KMS-11 (cell line): ENCODE data around the gene RMDN2.
"Not testable (repeated sequence)": the region's sequence is repeated elsewhere in the genome, so short reads cannot be mapped to it uniquely, and the experiment has no call there.

Experiments used
- H2AFZ ChIP-seq: fragments of 200-600 bp; sonication (generic); 2 replicates; pipeline ENCODE4 v1.6.1; 2016; ENCODE audit warnings: antibody characterized with exemption, mixed run types, low read depth
- H3K27ac ChIP-seq: fragments of 200-600 bp; sonication (generic); 2 replicates; pipeline ENCODE4 v1.6.1; 2016; ENCODE audit warnings: mild to moderate bottlenecking, mixed run types
- H3K27me3 ChIP-seq: fragments of 200-600 bp; sonication (generic); 2 replicates; pipeline ENCODE4 v1.6.1; 2017; ENCODE audit warnings: mild to moderate bottlenecking, low read depth, mixed run types, moderate library complexity; ENCODE audit not compliant: insufficient read depth
- H3K36me3 ChIP-seq: fragments of 200-600 bp; sonication (generic); 2 replicates; pipeline ENCODE4 v1.6.1; 2017; ENCODE audit warnings: mild to moderate bottlenecking, mixed run types; ENCODE audit not compliant: insufficient read depth
- H3K4me1 ChIP-seq: fragments of 200-600 bp; sonication (generic); 2 replicates; pipeline ENCODE4 v1.6.1; 2016; ENCODE audit warnings: mild to moderate bottlenecking, low read depth, mixed run types; ENCODE audit not compliant: poor library complexity, severe bottlenecking
- H3K4me2 ChIP-seq: fragments of 200-600 bp; sonication (generic); 2 replicates; pipeline ENCODE4 v1.7.0; 2016; ENCODE audit warnings: mild to moderate bottlenecking, mixed run types
- H3K4me3 ChIP-seq: fragments of 200-600 bp; sonication (generic); IDR thresholded peaks from 2 replicates; pipeline ENCODE4 v1.6.1; 2017; ENCODE audit warnings: low read depth, low read length, mixed read lengths; ENCODE audit not compliant: insufficient read depth
- H3K79me2 ChIP-seq: fragments of 200-600 bp; sonication (generic); 2 replicates; pipeline ENCODE4 v1.6.1; 2016; ENCODE audit warnings: low read depth, mixed run types; ENCODE audit not compliant: insufficient read depth
- H3K9ac ChIP-seq: fragments of 200-600 bp; sonication (generic); 2 replicates; pipeline ENCODE4 v1.6.1; 2016; ENCODE audit warnings: mild to moderate bottlenecking, mixed run types
- H4K20me1 ChIP-seq: fragments of 200-600 bp; sonication (generic); 2 replicates; pipeline ENCODE4 v1.6.1; 2016; ENCODE audit warnings: mild to moderate bottlenecking, mixed run types; ENCODE audit not compliant: insufficient read depth
- TF ChIP-seq, protein P1 (sequence below): fragments of 200-600 bp; sonication (generic); conservative IDR thresholded peaks from 2 replicates; pipeline ENCODE4 v1.6.1; 2017; ENCODE audit warnings: low read depth, mild to moderate bottlenecking, antibody characterized with exemption, low read length, moderate library complexity, mixed read lengths

RMDN2 gene

DNA sequence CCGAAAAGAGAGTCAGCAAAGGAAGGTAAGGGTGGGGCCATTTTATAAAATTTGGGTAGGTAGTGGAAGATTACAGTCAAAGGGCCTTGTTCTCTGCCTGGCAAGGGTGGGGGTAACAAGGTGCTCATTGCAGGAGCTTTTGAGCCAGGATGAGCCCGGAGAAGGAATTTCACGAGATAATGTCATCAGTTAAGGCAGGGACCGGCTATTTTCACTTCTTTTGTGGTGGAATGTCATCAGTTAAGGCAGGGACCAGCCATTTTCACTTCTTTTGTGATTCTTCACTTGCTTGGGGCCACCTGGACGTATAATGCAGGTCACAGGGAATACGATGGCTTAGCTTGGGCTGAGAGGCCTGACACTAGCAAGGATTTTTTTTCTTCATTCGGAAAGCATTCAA, 92.7 kb downstream of the RMDN2 start:
- Histone ChIP-seq H3K27me3 (no peaks in the 10 kb centered on the region), H3K4me3 (no peak overlapping the region), H3K4me2 (no peak overlapping the region), H3K4me1 (no peaks in the 10 kb centered on the region), H3K9ac (no peak overlapping the region), H4K20me1 (no peaks in the 10 kb centered on the region), H3K79me2 (no peaks in the 10 kb centered on the region), H2AFZ (no peak overlapping the region), H3K27ac (no peak overlapping the region), H3K36me3 (no peaks in the 10 kb centered on the region)
- TF ChIP-seq, protein P1, sequence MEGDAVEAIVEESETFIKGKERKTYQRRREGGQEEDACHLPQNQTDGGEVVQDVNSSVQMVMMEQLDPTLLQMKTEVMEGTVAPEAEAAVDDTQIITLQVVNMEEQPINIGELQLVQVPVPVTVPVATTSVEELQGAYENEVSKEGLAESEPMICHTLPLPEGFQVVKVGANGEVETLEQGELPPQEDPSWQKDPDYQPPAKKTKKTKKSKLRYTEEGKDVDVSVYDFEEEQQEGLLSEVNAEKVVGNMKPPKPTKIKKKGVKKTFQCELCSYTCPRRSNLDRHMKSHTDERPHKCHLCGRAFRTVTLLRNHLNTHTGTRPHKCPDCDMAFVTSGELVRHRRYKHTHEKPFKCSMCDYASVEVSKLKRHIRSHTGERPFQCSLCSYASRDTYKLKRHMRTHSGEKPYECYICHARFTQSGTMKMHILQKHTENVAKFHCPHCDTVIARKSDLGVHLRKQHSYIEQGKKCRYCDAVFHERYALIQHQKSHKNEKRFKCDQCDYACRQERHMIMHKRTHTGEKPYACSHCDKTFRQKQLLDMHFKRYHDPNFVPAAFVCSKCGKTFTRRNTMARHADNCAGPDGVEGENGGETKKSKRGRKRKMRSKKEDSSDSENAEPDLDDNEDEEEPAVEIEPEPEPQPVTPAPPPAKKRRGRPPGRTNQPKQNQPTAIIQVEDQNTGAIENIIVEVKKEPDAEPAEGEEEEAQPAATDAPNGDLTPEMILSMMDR, result no peak

DNA sequence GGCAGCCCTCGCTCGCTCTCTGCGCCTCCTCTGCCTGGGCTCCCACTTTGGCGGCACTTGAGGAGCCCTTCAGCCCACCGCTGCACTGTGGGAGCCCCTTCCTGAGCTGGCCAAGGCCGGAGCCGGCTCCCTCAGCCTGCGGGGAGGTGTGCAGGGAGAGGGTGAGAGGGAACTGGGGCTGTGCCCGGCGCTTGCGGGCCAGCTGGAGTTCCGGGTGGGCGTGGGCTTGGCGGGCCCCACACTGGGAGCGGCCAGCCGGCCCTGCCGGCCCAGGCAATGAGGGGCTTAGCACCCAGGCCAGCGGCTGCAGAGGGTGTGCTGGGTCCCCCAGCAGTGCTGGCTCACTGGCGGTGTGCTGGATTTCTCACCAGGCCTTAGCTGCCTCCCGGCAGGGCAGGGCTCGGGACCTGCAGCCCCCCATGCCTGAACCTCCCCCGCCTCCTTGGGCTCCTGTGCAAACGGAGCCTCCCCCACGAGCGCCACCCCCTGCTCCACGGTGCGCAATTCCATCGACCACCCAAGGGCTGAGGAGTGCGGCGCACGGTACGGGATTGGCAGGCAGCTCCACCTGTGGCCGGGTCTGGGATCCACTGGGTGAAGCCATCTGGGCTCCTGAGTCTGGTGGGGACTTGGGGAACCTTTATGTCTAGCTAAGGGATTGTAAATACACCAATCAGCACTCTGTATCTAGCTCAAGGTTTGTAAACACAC, 95.4 kb downstream of the RMDN2 start:
- not testable (repeated sequence) for H3K36me3 ChIP-seq, H3K4me1 ChIP-seq, H3K9ac ChIP-seq, H2AFZ ChIP-seq, H3K4me3 ChIP-seq, H3K79me2 ChIP-seq, H3K27me3 ChIP-seq, H3K4me2 ChIP-seq, H3K27ac ChIP-seq, H4K20me1 ChIP-seq

DNA sequence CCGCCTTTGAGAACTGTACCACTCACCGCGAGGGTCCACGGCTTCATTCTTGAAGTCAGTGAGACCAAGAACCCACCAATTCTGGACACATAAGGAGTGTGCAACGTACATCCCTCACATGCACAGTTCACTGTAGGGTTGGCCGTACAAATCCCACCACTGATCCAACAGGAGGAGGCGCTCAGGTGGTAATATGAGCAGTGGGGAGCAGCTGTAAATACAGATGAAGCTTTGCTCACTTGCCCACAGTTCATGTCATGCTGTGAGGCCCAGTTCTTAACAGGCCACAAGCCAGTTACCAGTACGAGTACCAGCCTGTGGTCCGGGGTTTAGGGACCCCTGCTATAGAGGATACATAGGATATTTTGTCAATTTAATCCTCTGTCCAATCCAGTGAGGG, 96.5 kb downstream of the RMDN2 start:
- H3K4me2 ChIP-seq, result no peak overlapping the region

DNA sequence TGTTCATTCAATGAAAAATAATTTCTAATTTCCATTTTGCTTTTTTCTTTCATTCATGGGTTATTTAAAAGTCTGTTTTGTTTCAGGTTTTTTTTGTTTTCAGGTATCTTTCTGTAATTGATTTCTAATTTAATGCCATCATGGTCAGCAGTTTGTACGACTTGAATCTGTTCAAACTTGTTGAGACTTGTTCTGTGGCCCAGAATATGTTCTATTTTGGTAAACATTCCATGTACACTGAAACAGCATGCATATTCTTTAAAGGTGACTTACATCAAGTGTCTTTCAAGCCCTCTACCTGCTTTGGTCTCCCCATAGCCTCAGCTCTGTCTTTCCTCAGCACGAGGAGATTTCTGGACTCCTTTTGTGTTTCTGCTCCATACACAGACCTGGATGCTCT, 101.8 kb downstream of the RMDN2 start:
- H3K4me2 ChIP-seq, result no peak overlapping the region
- no peaks in the 10 kb centered on the region for H3K79me2 ChIP-seq
- H3K9ac ChIP-seq, result no peak overlapping the region
- no peaks in the 10 kb centered on the region for H4K20me1 ChIP-seq
- H3K4me3 ChIP-seq, result no peak overlapping the region
- no peaks in the 10 kb centered on the region for H3K27me3 ChIP-seq
- H2AFZ ChIP-seq, result no peak overlapping the region
- no peaks in the 10 kb centered on the region for H3K4me1 ChIP-seq
- TF ChIP-seq, protein P1, result no peak
- H3K36me3 ChIP-seq, result no peaks in the 10 kb centered on the region
- no peak overlapping the region for H3K27ac ChIP-seq

More for the DNA sequence above, 96.5 kb downstream of the RMDN2 start:
- Histone ChIP-seq H3K4me3 (no peak overlapping the region), H3K27ac (no peak overlapping the region), H2AFZ (no peak overlapping the region), H3K9ac (no peak overlapping the region), H3K79me2 (no peaks in the 10 kb centered on the region), H3K27me3 (no peaks in the 10 kb centered on the region), H4K20me1 (no peaks in the 10 kb centered on the region), H3K36me3 (no peaks in the 10 kb centered on the region), H3K4me1 (no peaks in the 10 kb centered on the region)
- TF ChIP-seq, protein P1, result no peak

DNA sequence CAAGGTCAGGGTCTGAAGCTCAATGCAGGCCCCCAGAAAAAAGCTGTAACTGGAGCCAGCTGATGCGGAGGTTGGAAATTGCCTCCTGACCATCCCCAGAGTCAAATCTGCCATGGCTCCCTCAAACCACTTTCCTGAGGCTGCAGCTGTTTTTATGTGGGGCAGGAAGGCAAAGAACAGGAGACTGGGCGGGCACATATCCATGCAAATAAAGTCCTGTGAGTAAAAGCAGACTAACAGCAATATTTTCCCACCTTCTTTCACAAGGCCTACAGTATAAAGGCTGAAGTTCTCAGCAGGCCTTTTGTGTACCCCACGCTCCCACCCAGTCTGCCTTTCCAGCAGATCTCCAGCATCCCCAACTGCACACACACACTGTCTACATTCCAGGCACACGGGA, 103.7 kb downstream of the RMDN2 start:
- no peaks in the 10 kb centered on the region for H4K20me1 ChIP-seq
- no peaks in the 10 kb centered on the region for H3K4me1 ChIP-seq
- H2AFZ ChIP-seq, result no peak overlapping the region
- no peaks in the 10 kb centered on the region for H3K36me3 ChIP-seq
- H3K4me3 ChIP-seq, result no peak overlapping the region
- H3K4me2 ChIP-seq, result no peak overlapping the region
- no peaks in the 10 kb centered on the region for H3K79me2 ChIP-seq
- TF ChIP-seq, protein P1, result no peak
- H3K27ac ChIP-seq, result no peak overlapping the region
- H3K27me3 ChIP-seq, result no peaks in the 10 kb centered on the region
- H3K9ac ChIP-seq, result no peak overlapping the region
